Adrenal gland (tissue), 12 donors: ENCODE measurements around the gene DLG3. TPM values are rescaled to one million over a fixed set of nuclear protein-coding genes. Genes with fewer than 3 reads are reported as not detected.

ENCODE experiments used
- DNase-seq, 7 donors: peaks; one replicate each; pipeline ENCODE4 v3.0.0-alpha.2; 2019 to 2020
- H3K27ac ChIP-seq, 5 donors: fragments of 200-600 bp; sonication (generic) in 4 of 5; 1 replicate in 3 of 5; 2 replicates in 2 of 5; pipeline versions ENCODE4 v1.5.1 to v1.8.0; 2016 to 2020; ENCODE audit warnings: mild to moderate bottlenecking in 1 of 5
- H3K27me3 ChIP-seq: fragments of 200-600 bp; 2 replicates; pipeline ENCODE4 v1.8.0; 2021
- H3K36me3 ChIP-seq, 2 donors: fragments of 200-600 bp; replicated peaks in 1 of 2; 1 replicate in 1 of 2; 2 replicates in 1 of 2; pipeline versions ENCODE4 v1.5.1 to v1.8.0; 2018 to 2022
- H3K4me1 ChIP-seq, 2 donors: fragments of 200-600 bp; replicated peaks in 1 of 2; 1 replicate in 1 of 2; 2 replicates in 1 of 2; pipeline versions ENCODE4 v1.5.1 to v1.8.0; 2018 to 2021
- H3K4me3 ChIP-seq, 4 donors: fragments of 200-600 bp; sonication (generic) in 3 of 4; one replicate each; pipeline ENCODE4 v1.5.1; 2016 to 2018
- H3K9me3 ChIP-seq, 3 donors: fragments of 200-600 bp; sonication (generic) in 1 of 3; replicated peaks in 1 of 3; 1 replicate in 2 of 3; 2 replicates in 1 of 3; pipeline versions ENCODE4 v1.5.1 to v1.8.0; 2016 to 2021
- CTCF ChIP-seq, 6 experiments: fragments of 450-650 bp in 4 of 6; fragments of 200-600 bp in 2 of 6; sonication (generic) in 1 of 6; IDR thresholded peaks; 1 replicate in 5 of 6; 2 replicates in 1 of 6; pipeline versions ENCODE4 v1.5.1 to v1.8.0; 2016 to 2021; ENCODE audit warnings: antibody characterized with exemption in 6 of 6, mild to moderate bottlenecking in 2 of 6, moderate library complexity in 1 of 6
- POLR2A ChIP-seq, 2 donors: fragments of 450-650 bp; IDR thresholded peaks; one replicate each; pipeline ENCODE4 v1.6.1; 2017; ENCODE audit warnings: antibody characterized with exemption in 2 of 2, mild to moderate bottlenecking in 2 of 2, moderate library complexity in 1 of 2
- WGBS, 4 donors: extraction: QIAGEN DNeasy Blood & Tissue Kit in 2 of 4; methylation state at CpG; one replicate each; pipeline versions ENCODE4 v1.1.5 to v1.1.7; 2013 to 2017; 5-methylcytosine and 5-hydroxymethylcytosine counted together
- intact Hi-C, 2 donors: fragments of 100-400 bp; cut with DNase I; formaldehyde crosslinking; loops; one replicate each; pipeline versions ENCODE4 v1.14.1 to v1.15.0; 2022 to 2023
- polyA plus RNA-seq, 3 donors: library from polyadenylated mRNA; stranded (reverse); fragments of 200-250 nt in 2 of 3; fragments of 350-450 nt in 1 of 3; fragmentation: Illumina TruSeq in 1 of 3; extraction: RNeasy Lipid Tissue Mini Kit (QIAGEN cat#74804) in 1 of 3; gene quantifications; one replicate each; pipeline ENCODE4 v1.2.3, GENCODE V29; 2013 to 2014
- total RNA-seq, 9 donors: library from RNA; depleted of rRNA in 4 of 9; stranded (reverse); fragments of >200 nt in 4 of 9; fragments of 120-200 nt in 1 of 9; fragmentation: NEBNext Ultra II Directional in 1 of 9; extraction: Animal tissue kit (Norgen Biotek cat#: 25700) in 1 of 9; gene quantifications; one replicate each; pipeline versions ENCODE4 v1.1.0 to v1.2.4, GENCODE V29; 2013 to 2023
- donor health status: healthy with polysubstance abuse.
- donor health status: Bipolar disorder and iron deficiency.
- donor health status: DM: yes; HTN: yes; CAD: no.
- donor health status: DM: no; HTN: no; CAD: no.
- donor health status: DM: no; HTN: no; CAD: no.
- donor health status: DM: yes; HTN: yes; CAD: no.

The DLG3 gene
- total and polyA plus RNA-seq, 12 donors = 5.5 to 33.7 (median 8.5) TPM

GRCh38 chrX:70535198-70535597 lies 90.6 kb downstream of the DLG3 start:
- WGBS, 4 donors = 41 to 89% (median 70%) methylated on average over 1 of the region's 1 CpG
- Histone ChIP-seq H3K36me3 (no peaks in the 10 kb centered on the region), H3K4me1 (no peaks in the 10 kb centered on the region), H3K4me3 (no peak overlapping the region), H3K27me3 (peaks cover 8% of the 10 kb centered on the region), H3K27ac (no peak overlapping the region), H3K9me3 (no peaks in the 10 kb centered on the region)
- intact Hi-C loops = no loop called here
- no peak for TF ChIP-seq POLR2A (IDR thresholded peaks at IDR 0.05)
- no peak for TF ChIP-seq CTCF (IDR thresholded peaks at IDR 0.05)
- no peak for DNase-seq

GRCh38 chrX:70549429-70549828 lies 104.8 kb downstream of the DLG3 start:
- no peak overlapping the region for H3K27ac ChIP-seq
- no peaks in the 10 kb centered on the region for H3K9me3 ChIP-seq
- no peaks in the 10 kb centered on the region for H3K36me3 ChIP-seq
- intact Hi-C loops = no loop called here
- 78 to 82% (median 79%) methylated on average over 3 of the region's 3 CpGs; no CpG with 5 or more reads in 1 of the 4 donors for WGBS, 4 donors
- H3K27me3 ChIP-seq = peaks cover 9% of the 10 kb centered on the region
- no peak overlapping the region for H3K4me3 ChIP-seq
- H3K4me1 ChIP-seq = no peaks in the 10 kb centered on the region
- TF ChIP-seq POLR2A (IDR thresholded peaks at IDR 0.05) (no peak), CTCF (IDR thresholded peaks at IDR 0.05) (no peak)
- DNase-seq = no peak

DNA sequence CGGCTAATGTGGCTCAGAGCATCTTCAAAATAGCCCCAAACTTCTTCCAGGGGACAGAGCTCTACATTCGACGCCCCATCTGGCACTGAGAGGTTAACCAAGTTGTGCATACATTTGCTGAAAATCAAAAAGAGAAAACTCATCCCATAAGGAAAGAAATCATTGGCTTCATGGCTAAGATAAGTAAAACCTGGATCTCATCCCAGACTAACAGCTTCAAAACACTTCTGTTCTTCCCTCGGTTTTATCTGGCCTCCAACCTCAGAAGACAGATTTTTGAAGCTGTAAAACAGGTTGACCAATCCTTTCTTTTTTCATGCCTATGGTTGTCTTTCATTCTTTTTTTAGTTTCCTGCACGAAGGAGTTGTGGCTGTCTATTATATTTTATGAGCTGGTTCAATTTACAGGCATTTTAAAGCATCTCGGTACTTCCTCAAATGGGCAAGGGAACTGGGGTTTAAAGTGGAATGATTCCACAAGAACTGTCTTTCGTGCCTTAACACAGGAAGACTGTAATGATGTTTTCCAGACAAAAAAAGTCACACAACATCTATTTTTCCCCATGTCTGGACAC lies 107.6 kb downstream of the DLG3 start:
- H3K9me3 ChIP-seq = no peaks in the 10 kb centered on the region
- H3K36me3 ChIP-seq = no peaks in the 10 kb centered on the region
- TF ChIP-seq CTCF (IDR thresholded peaks at IDR 0.05) (no peak), POLR2A (IDR thresholded peaks at IDR 0.05) (no peak)
- peaks cover 5% of the 10 kb centered on the region for H3K27me3 ChIP-seq
- no peaks in the 10 kb centered on the region for H3K4me1 ChIP-seq
- intact Hi-C loops = loop anchor here in 1 of 2 donors (5.0 kb wide), 1 partner anchor 100 kb away; no protein-coding TSS in a partner anchor
- DNase-seq = no peak
- no peak overlapping the region for H3K4me3 ChIP-seq
- H3K27ac ChIP-seq = no peak overlapping the region
- 41 to 58% (median 48%) methylated on average over 7 of the region's 7 CpGs for WGBS, 4 donors

- TF ChIP-seq POLR2A (IDR thresholded peaks at IDR 0.05) = no peak
- TF ChIP-seq CTCF (IDR thresholded peaks at IDR 0.05) = no peak
- intact Hi-C loops = loop anchor here in 1 of 2 donors (5.0 kb wide), 1 partner anchor 101 kb away; no protein-coding TSS in a partner anchor
- 58 to 91% (median 67%) methylated on average over 1 of the region's 1 CpG for WGBS, 4 donors
These were observed 108.9 kb downstream of the DLG3 start for GRCh38 chrX:70553516-70553915.

More at GRCh38 chrX:70553516-70553915, 108.9 kb downstream of the DLG3 start:
- H3K4me1 ChIP-seq = no peaks in the 10 kb centered on the region
- H3K9me3 ChIP-seq = no peaks in the 10 kb centered on the region
- H3K27ac ChIP-seq = no peak overlapping the region
- DNase-seq = no peak
- no peak overlapping the region for H3K4me3 ChIP-seq
- peaks cover 5% of the 10 kb centered on the region for H3K27me3 ChIP-seq
- no peaks in the 10 kb centered on the region for H3K36me3 ChIP-seq
